Ovary (tissue), 9 donors: Measurements from ENCODE around the gene STN1. TPM values are rescaled to one million over a fixed set of nuclear protein-coding genes. Genes with fewer than 3 reads are reported as not detected.
A peak's percentile ranks its signal among the peaks of the same experiment; 100 is the strongest.

Experiments used
- DNase-seq, 5 donors: peaks; one replicate each; pipeline ENCODE4 v3.0.0-alpha.2; 2019 to 2020
- H3K27ac ChIP-seq, 2 donors: fragments of 200-600 bp; one replicate each; pipeline versions ENCODE4 v1.5.1 to v1.8.0; 2019 to 2022
- H3K27me3 ChIP-seq: fragments of 200-600 bp; one replicate; pipeline ENCODE4 v1.8.0; 2022
- H3K36me3 ChIP-seq: fragments of 200-600 bp; sonication (generic); one replicate; pipeline ENCODE4 v1.5.1; 2019
- H3K4me1 ChIP-seq: one replicate; pipeline ENCODE4 v1.8.1; 2013; ENCODE audit warnings: mild to moderate bottlenecking, moderate library complexity; ENCODE audit not compliant: insufficient read depth
- H3K4me3 ChIP-seq: fragments of 200-600 bp; sonication (generic); one replicate; pipeline ENCODE4 v1.5.1; 2017
- H3K9me3 ChIP-seq, 2 donors: fragments of 200-600 bp in 1 of 2; sonication (generic) in 1 of 2; one replicate each; pipeline versions ENCODE4 v1.5.1 to v1.8.1; 2013 to 2019; ENCODE audit warnings: mild to moderate bottlenecking in 1 of 2, moderate library complexity in 1 of 2
- EP300 ChIP-seq: sonication (generic); formaldehyde crosslinking; IDR thresholded peaks from one replicate; pipeline ENCODE4 v1.6.1; 2017; ENCODE audit warnings: antibody characterized with exemption
- POLR2A ChIP-seq: fragments of 450-650 bp; IDR thresholded peaks from one replicate; pipeline ENCODE4 v1.6.1; 2017; ENCODE audit warnings: antibody characterized with exemption, mild to moderate bottlenecking, moderate library complexity
- WGBS, 3 donors: extraction: QIAGEN DNeasy Blood & Tissue Kit in 1 of 3; methylation state at CpG; one replicate each; pipeline versions ENCODE4 v1.1.5 to v1.1.7; 2013 to 2017; 5-methylcytosine and 5-hydroxymethylcytosine counted together
- intact Hi-C, 4 donors: fragments of 100-400 bp; cut with DNase I; formaldehyde crosslinking; loops; one replicate each; pipeline versions ENCODE4 v1.11.0 to v1.15.1; 2022 to 2023
- polyA plus RNA-seq, 2 donors: library from polyadenylated mRNA; stranded (reverse); fragments of 200-250 nt in 1 of 2; fragments of 350-450 nt in 1 of 2; fragmentation: Illumina TruSeq in 1 of 2; extraction: RNeasy Lipid Tissue Mini Kit (QIAGEN cat#74804) in 1 of 2; gene quantifications; one replicate each; pipeline ENCODE4 v1.2.3, GENCODE V29; 2013 to 2014
- total RNA-seq, 7 donors: library from RNA; depleted of rRNA in 2 of 7; stranded (reverse); fragments of >200 nt in 2 of 7; fragmentation: NEBNext Ultra II Directional in 3 of 7; extraction: Animal tissue kit (Norgen Biotek cat#: 25700) in 3 of 7; gene quantifications; one replicate each; pipeline versions ENCODE4 v1.1.0 to v1.2.4, GENCODE V29; 2016 to 2023
- TF ChIP-seq, protein P1 (sequence below), 3 donors: fragments of 450-650 bp in 2 of 3; fragments of 200-600 bp in 1 of 3; IDR thresholded peaks; one replicate each; pipeline versions ENCODE4 v1.5.1 to v1.8.0; 2016 to 2022; ENCODE audit warnings: antibody characterized with exemption in 3 of 3, mild to moderate bottlenecking in 1 of 3
- donor health status: DM: no; HTN: no; CAD: no; lungs with moderate emphysema.
- donor health status: DM: no; HTN: no; CAD: no.
- donor health status: Bipolar disorder and iron deficiency.
- donor health status: DM: yes; HTN: yes; CAD: no.
- donor health status: DM: no; HTN: no; CAD: no.
- donor health status: DM: yes; HTN: yes; CAD: no.

The STN1 gene
- total and polyA plus RNA-seq, 9 donors, result 13.4 to 28.2 (median 18.4) TPM

DNA sequence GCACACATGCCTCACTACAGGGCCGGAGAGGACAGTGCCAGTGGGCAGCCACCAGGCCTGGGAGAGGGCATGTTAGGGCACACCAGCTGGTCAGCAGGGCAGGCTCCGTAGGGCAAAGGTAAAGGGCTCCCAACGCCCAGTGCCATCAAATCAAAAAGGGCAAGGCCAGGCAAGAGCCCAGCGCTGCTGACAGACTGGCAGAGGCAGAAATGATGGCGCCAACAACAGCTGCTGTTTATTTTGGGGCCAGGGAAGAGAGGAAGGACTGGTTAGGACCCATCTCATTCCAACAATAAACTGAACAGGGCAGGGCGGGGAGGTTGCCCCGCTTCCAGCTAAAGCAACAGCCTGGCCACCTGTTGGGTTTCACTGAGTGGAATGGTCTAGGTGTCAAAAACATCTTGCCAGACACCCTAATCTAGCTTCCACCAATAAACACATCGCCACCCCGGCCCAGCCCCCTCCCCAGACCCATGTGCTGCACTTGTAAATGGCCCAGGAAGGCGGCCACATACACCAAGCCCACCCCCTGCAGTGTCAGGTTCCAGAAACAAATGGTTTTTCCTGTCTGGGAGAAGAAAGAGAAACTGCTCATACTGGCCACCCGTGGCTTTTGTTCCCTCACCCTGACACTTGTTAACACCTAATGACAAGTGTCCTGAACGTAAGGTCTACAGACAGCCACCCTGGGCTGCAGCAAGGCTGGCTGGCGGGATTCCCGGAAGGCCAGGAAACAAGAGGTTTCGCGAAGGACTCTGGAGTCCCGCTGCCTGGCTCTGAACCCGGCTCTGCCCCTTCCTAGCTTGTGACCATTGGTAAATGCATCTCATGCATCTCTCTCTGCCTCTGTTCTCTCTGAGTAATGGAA, 77.9 kb downstream of the STN1 start:
- no peak overlapping the region for H3K27ac ChIP-seq

DNA sequence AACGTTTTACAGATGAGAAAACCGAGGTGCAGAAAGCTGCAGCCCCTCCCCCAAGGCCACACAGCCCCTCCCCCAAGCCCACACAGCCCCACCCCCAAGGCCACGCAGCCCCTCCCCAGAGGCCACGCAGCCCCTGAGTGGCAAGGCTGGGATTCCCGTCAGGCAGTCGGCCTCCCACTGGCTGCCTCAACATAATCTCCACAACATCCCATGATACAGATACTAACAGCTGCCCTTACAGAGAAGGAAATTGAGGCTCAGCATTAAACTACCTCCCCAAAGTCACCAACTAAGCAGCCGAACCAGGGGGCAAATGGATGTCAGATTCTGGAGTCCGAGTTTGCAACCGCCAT, 78.5 kb downstream of the STN1 start:
- H3K27me3 ChIP-seq, result no peaks in the 10 kb centered on the region
- no peak overlapping the region for H3K4me3 ChIP-seq
- no peak for DNase-seq
- intact Hi-C loops, result no loop called here
- H3K9me3 ChIP-seq, result no peaks in the 10 kb centered on the region
- peaks cover 14% of the 10 kb centered on the region for H3K4me1 ChIP-seq
- no peak overlapping the region for H3K27ac ChIP-seq
- TF ChIP-seq POLR2A (no peak), EP300 (no peak)
- TF ChIP-seq, protein P1, sequence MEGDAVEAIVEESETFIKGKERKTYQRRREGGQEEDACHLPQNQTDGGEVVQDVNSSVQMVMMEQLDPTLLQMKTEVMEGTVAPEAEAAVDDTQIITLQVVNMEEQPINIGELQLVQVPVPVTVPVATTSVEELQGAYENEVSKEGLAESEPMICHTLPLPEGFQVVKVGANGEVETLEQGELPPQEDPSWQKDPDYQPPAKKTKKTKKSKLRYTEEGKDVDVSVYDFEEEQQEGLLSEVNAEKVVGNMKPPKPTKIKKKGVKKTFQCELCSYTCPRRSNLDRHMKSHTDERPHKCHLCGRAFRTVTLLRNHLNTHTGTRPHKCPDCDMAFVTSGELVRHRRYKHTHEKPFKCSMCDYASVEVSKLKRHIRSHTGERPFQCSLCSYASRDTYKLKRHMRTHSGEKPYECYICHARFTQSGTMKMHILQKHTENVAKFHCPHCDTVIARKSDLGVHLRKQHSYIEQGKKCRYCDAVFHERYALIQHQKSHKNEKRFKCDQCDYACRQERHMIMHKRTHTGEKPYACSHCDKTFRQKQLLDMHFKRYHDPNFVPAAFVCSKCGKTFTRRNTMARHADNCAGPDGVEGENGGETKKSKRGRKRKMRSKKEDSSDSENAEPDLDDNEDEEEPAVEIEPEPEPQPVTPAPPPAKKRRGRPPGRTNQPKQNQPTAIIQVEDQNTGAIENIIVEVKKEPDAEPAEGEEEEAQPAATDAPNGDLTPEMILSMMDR (IDR thresholded peaks at IDR 0.05), result no peak
- H3K36me3 ChIP-seq, result no peaks in the 10 kb centered on the region
- WGBS, 3 donors, result 70 to 88% (median 73%) methylated on average over 9 of the region's 9 CpGs

More for the DNA sequence above, 77.9 kb downstream of the STN1 start:
- H3K9me3 ChIP-seq, result no peaks in the 10 kb centered on the region
- DNase-seq, result no peak
- no peaks in the 10 kb centered on the region for H3K36me3 ChIP-seq
- no peak overlapping the region for H3K4me3 ChIP-seq
- intact Hi-C loops, result no loop called here
- TF ChIP-seq EP300 (no peak), POLR2A (no peak)
- TF ChIP-seq, protein P1 (IDR thresholded peaks at IDR 0.05), result no peak
- no peaks in the 10 kb centered on the region for H3K27me3 ChIP-seq
- H3K4me1 ChIP-seq, result peaks cover 15% of the 10 kb centered on the region
- WGBS, 3 donors, result 83 to 89% (median 85%) methylated on average over 16 to 18 of the region's 18 CpGs

DNA sequence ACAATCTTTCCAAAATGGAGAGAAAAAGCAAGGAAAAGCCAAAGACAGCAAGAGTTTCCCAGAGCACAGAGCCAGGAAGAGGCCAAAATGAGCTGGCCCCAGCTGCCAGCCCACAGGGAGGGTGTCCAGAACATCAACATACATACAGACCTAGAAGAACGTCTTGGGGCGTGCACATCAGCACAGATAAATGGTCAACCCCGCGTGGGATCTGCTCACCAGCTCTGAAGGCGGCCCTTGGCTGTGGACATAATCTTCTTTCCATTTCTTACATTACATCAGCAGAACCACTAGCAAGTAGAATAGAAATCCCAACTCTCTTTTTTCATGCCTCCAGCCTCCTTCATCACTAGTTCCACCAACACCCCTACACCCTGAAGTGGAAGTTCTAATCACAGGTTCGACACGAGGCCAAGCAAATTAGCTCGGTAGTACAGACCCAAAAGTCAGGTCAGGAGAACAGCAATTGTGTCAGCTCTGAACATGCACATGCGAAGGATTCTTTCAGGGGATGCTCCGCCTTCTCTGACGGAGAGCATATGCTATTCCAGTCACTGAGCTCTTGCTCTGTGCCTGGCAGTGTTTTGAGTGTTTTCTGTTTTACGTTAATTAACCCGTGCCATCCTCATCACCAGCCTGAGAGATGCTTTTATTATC, 79.0 kb downstream of the STN1 start:
- WGBS, 3 donors, result 67 to 73% (median 71%) methylated on average over 13 of the region's 13 CpGs
- intact Hi-C loops, result no loop called here
- Histone ChIP-seq H3K36me3 (no peaks in the 10 kb centered on the region), H3K27me3 (no peaks in the 10 kb centered on the region), H3K4me3 (no peak overlapping the region), H3K27ac (no peak overlapping the region), H3K4me1 (peaks cover 13% of the 10 kb centered on the region), H3K9me3 (no peaks in the 10 kb centered on the region)
- DNase-seq, result peak in 1 of 5 donors; percentile 10
- TF ChIP-seq EP300 (no peak), POLR2A (no peak)
- TF ChIP-seq, protein P1 (IDR thresholded peaks at IDR 0.05), result no peak

DNA sequence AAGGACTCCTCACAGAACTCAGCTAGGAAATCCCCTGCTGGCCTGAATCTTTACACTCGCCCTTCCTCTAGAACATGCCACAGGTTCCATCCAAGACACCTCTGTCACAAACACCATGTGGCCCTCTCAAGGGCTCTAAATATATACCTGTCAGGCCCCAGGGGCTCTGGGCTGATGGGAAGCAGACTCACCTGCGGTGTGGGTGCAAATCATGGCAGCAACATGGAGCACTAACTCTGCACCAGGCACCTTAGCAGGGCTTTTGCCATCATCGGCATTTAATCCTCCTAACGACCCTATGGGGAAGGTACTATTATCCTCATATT, 80.0 kb downstream of the STN1 start:
- peaks cover 10% of the 10 kb centered on the region for H3K4me1 ChIP-seq

More for the DNA sequence above, 80.0 kb downstream of the STN1 start:
- 89 to 93% (median 90%) methylated on average over 4 of the region's 4 CpGs for WGBS, 3 donors
- no peaks in the 10 kb centered on the region for H3K36me3 ChIP-seq
- TF ChIP-seq, protein P1 (IDR thresholded peaks at IDR 0.05), result no peak
- TF ChIP-seq EP300 (no peak), POLR2A (no peak)
- intact Hi-C loops, result no loop called here
- H3K27me3 ChIP-seq, result no peaks in the 10 kb centered on the region
- peak in 1 of 5 donors; percentile 5 for DNase-seq
- no peak overlapping the region for H3K4me3 ChIP-seq
- H3K9me3 ChIP-seq, result no peaks in the 10 kb centered on the region
- H3K27ac ChIP-seq, result no peak overlapping the region
